Activated CD8-positive, alpha-beta memory T cell treated with anti-CD3 and anti-CD28 coated beads, Interleukin-2, amount 10 ng/mL, durations not matched to agents 7 days and 5 days (primary cell): ENCODE measurements around the gene NR3C2. TPM values are rescaled to one million over a fixed set of nuclear protein-coding genes. Genes with fewer than 3 reads are reported as not detected.

Experiments
- ATAC-seq: fragments of 150-1000 bp; cut with Tn5 transposase; one replicate; pipeline ENCODE4 v1.10.0; 2021; ENCODE audit warnings: moderate library complexity
- CTCF ChIA-PET: fragments of 350-600 bp; sonication (Branson Sonifier 250); formaldehyde crosslinking; loops from one replicate; lab custom pipeline; 2021; ENCODE audit warnings: antibody characterized with exemption; lab: Charles Lee
- DNase-seq: peaks from one replicate; pipeline ENCODE4 v3.0.0-alpha.2; 2020
- H3K27ac Mint-ChIP-seq: one replicate; pipeline ENCODE4 v1.8.0; 2021; ENCODE audit warnings: mild to moderate bottlenecking, mixed read lengths
- H3K27me3 Mint-ChIP-seq: one replicate; pipeline ENCODE4 v1.8.0; 2021; ENCODE audit warnings: mixed read lengths
- H3K36me3 Mint-ChIP-seq: one replicate; pipeline ENCODE4 v1.8.0; 2021; ENCODE audit warnings: mild to moderate bottlenecking, mixed read lengths
- H3K4me1 Mint-ChIP-seq: one replicate; pipeline ENCODE4 v1.8.0; 2021; ENCODE audit warnings: mixed read lengths
- H3K4me3 Mint-ChIP-seq: one replicate; pipeline ENCODE4 v1.8.0; 2021; ENCODE audit warnings: mild to moderate bottlenecking, moderate library complexity, mixed read lengths
- H3K9me3 Mint-ChIP-seq: one replicate; pipeline ENCODE4 v1.8.0; 2022; ENCODE audit warnings: low read depth, mixed read lengths
- total RNA-seq, 2 experiments: library from RNA; stranded (reverse); gene quantifications; one replicate each; pipeline ENCODE4 v1.2.3, GENCODE V29; 2021

Gene NR3C2
- total RNA-seq, 2 experiments from 2014 or later: 2.2 to 9.0 TPM

DNA sequence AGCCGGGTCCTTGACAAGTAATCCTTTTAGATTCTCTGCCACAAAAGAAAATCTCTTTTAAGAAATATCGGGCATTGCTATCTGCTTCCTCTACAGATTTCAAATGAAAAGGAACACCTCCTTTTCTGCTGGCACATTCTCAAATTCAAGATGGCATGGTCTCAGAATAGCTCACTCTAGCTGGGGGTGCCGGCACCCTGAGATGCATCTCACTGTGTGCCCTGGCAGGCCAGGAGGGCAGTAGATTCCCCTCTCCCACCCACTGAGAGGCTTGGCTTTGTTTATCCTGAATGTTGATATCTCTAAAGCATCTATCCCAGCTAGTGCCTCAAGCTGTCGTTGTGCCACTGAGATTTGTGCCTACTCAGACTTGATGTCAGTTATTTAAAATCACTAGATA is 390.8 kb downstream of the NR3C2 start:
- Mint-ChIP-seq H3K36me3 (peaks cover 6% of the 10 kb centered on the region), H3K27ac (no peak overlapping the region), H3K4me3 (no peak overlapping the region), H3K27me3 (no peaks in the 10 kb centered on the region), H3K9me3 (no peaks in the 10 kb centered on the region), H3K4me1 (peaks cover 57% of the 10 kb centered on the region)
- ATAC-seq: no peak
- no peak for DNase-seq
- CTCF ChIA-PET: no interaction called here

- H3K4me1 Mint-ChIP-seq: peaks cover 39% of the 10 kb centered on the region
Observed at GRCh38 chr4:148048598-148048997, 393.6 kb downstream of the NR3C2 start.

DNA sequence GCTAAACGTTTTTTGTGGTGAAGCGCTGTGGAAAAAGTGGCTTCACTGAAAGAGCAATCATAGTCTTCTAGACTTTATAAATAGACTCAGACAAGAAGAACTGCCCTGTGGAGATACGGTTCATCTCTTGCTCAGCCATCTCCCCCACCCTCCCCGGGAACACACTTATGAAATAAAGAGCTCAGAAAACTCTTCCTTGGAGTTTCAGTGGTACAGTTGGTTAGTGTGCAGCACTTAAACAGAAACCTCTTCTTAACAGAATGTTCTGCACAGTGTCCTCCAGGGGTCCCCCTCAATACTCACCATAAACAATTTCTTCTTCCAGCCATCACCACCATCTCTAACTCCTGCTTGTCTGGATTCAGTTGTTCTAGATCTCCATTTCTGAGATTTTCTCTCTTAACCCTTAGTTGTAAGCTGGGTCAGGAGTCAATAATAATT is 397.3 kb downstream of the NR3C2 start:
- no peaks in the 10 kb centered on the region for H3K9me3 Mint-ChIP-seq
- CTCF ChIA-PET: interaction anchor here (1.0 to 2.0 kb wide), 5 partner anchors 9 to 59 kb away, joined by 3 to 9 read pairs (median 3); no protein-coding TSS in a partner anchor

More at GRCh38 chr4:148048598-148048997, 393.6 kb downstream of the NR3C2 start:
- ATAC-seq (no peak), DNase-seq (no peak)
- peaks cover 6% of the 10 kb centered on the region for H3K36me3 Mint-ChIP-seq
- H3K27ac Mint-ChIP-seq: no peak overlapping the region
- H3K27me3 Mint-ChIP-seq: no peaks in the 10 kb centered on the region
- CTCF ChIA-PET: no interaction called here
- H3K4me3 Mint-ChIP-seq: no peak overlapping the region
- no peaks in the 10 kb centered on the region for H3K9me3 Mint-ChIP-seq

DNA sequence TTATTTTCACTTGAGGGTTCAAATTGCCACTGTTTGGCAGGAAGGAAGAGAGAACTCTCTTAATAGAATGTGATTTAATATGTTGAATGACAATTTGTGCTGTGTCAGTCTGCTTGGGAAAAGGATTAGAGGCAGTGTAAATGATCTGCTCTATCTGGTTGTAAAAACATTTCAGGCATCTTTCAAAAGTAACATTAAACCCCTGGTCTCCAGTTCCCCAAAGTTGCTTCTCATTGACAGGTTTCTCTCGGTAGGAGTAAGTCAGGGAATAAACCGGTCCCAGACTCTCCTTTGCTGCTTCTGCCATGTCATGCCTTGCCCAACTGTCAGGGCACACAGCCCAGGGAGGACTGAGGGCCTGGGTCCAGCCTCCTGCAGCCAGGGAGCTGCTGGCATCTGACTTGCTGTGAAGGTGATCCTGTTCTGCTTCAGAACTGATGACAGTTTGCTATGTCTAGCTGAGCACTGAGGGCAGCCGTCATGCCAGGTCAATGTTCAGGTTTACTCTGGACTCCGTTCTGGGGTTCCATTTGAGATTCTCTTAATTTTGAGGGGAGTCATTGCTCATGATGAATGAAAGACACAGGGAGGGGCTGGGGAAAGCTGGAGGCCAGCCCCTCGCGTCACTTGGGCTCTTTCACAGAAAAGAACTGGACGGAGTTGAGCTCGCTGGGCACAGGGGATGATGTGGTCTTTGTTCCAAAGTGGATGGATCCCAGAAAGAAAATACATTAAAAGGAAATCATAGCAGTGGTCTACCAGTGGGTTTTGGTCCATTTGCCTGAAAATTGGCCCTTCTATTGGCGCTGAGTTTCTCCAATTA is 397.9 kb downstream of the NR3C2 start:
- ATAC-seq: no peak
- H3K4me3 Mint-ChIP-seq: no peak overlapping the region
- CTCF ChIA-PET: interaction anchor here (1.0 to 2.0 kb wide), 5 partner anchors 8 to 58 kb away, joined by 3 to 9 read pairs (median 3); no protein-coding TSS in a partner anchor

More for the DNA sequence above, 397.3 kb downstream of the NR3C2 start:
- Mint-ChIP-seq H3K4me3 (no peak overlapping the region), H3K27ac (no peak overlapping the region), H3K4me1 (peaks cover 8% of the 10 kb centered on the region), H3K36me3 (peaks cover 3% of the 10 kb centered on the region), H3K27me3 (no peaks in the 10 kb centered on the region)
- ATAC-seq (peak; percentile 60), DNase-seq (no peak)

GRCh38 chr4:148041606-148042329 is 400.4 kb downstream of the NR3C2 start:
- no peak overlapping the region for H3K27ac Mint-ChIP-seq
- peaks cover 2% of the 10 kb centered on the region for H3K36me3 Mint-ChIP-seq
- no peak for ATAC-seq
- DNase-seq: no peak
- H3K4me3 Mint-ChIP-seq: no peak overlapping the region
- no peaks in the 10 kb centered on the region for H3K27me3 Mint-ChIP-seq
- CTCF ChIA-PET: interaction anchor here (1.5 kb wide), 1 partner anchor 11 kb away, joined by 6 read pairs; no protein-coding TSS in a partner anchor
- H3K9me3 Mint-ChIP-seq: peaks cover 2% of the 10 kb centered on the region
- peaks cover 15% of the 10 kb centered on the region for H3K4me1 Mint-ChIP-seq

More for the DNA sequence above, 397.9 kb downstream of the NR3C2 start:
- no peak for DNase-seq
- H3K27me3 Mint-ChIP-seq: no peaks in the 10 kb centered on the region
- no peaks in the 10 kb centered on the region for H3K9me3 Mint-ChIP-seq
- H3K36me3 Mint-ChIP-seq: peaks cover 1% of the 10 kb centered on the region
- peaks cover 8% of the 10 kb centered on the region for H3K4me1 Mint-ChIP-seq
- H3K27ac Mint-ChIP-seq: no peak overlapping the region

DNA sequence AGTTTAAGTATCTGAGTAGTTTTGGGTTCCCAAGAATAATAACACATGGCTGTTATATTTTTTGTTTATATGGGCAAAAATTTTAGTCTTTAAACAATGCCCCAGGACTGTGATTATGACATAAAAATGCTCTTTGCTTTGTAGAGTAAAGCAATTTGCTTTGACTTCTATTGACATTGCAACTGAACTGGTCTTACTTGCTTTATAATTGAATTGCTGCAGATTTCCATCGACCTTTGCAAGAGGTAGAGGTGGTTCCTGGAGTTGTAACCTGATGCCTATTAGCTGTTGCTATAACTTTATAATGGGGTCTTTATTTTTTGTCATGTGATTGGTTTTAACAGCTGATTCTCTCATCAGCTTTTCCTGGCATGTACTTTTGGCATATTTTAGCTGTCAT is 407.4 kb downstream of the NR3C2 start:
- CTCF ChIA-PET: interaction anchor here (0.7 to 1.2 kb wide), 2 partner anchors 10 to 168 kb away, joined by 3 read pairs; no protein-coding TSS in a partner anchor
- H3K27ac Mint-ChIP-seq: no peak overlapping the region

DNA sequence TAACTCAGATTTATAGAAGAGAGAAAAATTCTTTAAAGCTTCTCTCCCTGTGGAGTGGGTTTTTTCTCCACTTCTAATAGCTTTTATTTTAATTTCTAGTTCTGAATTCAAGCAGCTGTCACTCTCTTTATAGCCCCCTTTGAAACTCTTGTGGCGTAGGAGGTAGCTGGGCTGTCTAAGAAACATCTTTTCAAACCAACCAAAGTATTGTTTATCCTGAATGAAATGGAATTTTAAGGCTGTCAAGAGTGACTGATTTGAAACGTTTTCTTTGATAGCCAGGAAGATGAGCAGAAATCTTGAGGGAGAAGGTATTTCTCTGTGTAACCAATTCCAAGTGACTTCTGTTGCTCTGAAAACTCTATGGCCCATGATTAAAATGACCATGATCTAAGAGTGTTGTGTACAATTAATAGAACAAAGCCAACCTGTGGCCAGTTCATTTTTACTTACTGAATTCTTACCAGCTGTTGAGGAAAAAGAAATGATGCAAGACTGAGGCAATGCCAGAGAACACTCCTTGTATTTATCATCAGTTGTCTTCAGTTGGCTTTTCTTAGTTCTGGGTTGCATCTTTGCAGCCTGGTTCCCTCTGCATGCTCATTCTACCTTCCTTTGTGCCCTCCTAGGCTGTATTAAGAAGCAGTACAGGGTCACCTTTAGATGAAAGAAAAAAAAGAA is 411.9 kb downstream of the NR3C2 start:
- CTCF ChIA-PET: interaction anchor here (0.6 to 1.1 kb wide), 3 partner anchors 9 to 244 kb away, joined by 3 to 5 read pairs (median 4); no protein-coding TSS in a partner anchor
- DNase-seq: no peak
- H3K4me3 Mint-ChIP-seq: no peak overlapping the region
- H3K36me3 Mint-ChIP-seq: peaks cover 5% of the 10 kb centered on the region
- H3K9me3 Mint-ChIP-seq: no peaks in the 10 kb centered on the region
- no peak overlapping the region for H3K27ac Mint-ChIP-seq
- ATAC-seq: no peak
- H3K27me3 Mint-ChIP-seq: no peaks in the 10 kb centered on the region
- H3K4me1 Mint-ChIP-seq: no peaks in the 10 kb centered on the region

More for the DNA sequence above, 407.4 kb downstream of the NR3C2 start:
- peaks cover 7% of the 10 kb centered on the region for H3K4me1 Mint-ChIP-seq
- peaks cover 6% of the 10 kb centered on the region for H3K9me3 Mint-ChIP-seq
- no peaks in the 10 kb centered on the region for H3K27me3 Mint-ChIP-seq
- peaks cover 9% of the 10 kb centered on the region for H3K36me3 Mint-ChIP-seq
- DNase-seq (no peak), ATAC-seq (no peak)
- H3K4me3 Mint-ChIP-seq: no peak overlapping the region

GRCh38 chr4:148029781-148030180 is 412.4 kb downstream of the NR3C2 start:
- CTCF ChIA-PET: interaction anchor here (0.6 to 1.1 kb wide), 2 partner anchors 17 to 245 kb away, joined by 3 to 4 read pairs; no protein-coding TSS in a partner anchor
- H3K27me3 Mint-ChIP-seq: no peaks in the 10 kb centered on the region
- ATAC-seq: no peak

More at GRCh38 chr4:148029781-148030180, 412.4 kb downstream of the NR3C2 start:
- Mint-ChIP-seq H3K4me1 (no peaks in the 10 kb centered on the region), H3K27ac (no peak overlapping the region), H3K4me3 (no peak overlapping the region), H3K36me3 (peaks cover 5% of the 10 kb centered on the region), H3K9me3 (no peaks in the 10 kb centered on the region)
- no peak for DNase-seq
